SK-N-SH (cell line): ENCODE results near the gene USF3. TPM values are rescaled to one million over a fixed set of nuclear protein-coding genes. Genes with fewer than 3 reads are reported as not detected.

Experiments
- CTCF ChIA-PET: fragments of 300-600, 350-600 bp; formaldehyde crosslinking; extraction: SDS; loops from one replicate; lab custom pipeline; 2021; lab: Yijun Ruan, JAX
- POLR2A ChIA-PET: fragments of 350-600 bp; sonication (Branson Sonifier 250); formaldehyde crosslinking; extraction: SDS; loops from one replicate; lab custom pipeline; 2020; ENCODE audit warnings: antibody characterized with exemption, inconsistent platforms; lab: Yijun Ruan, JAX
- DNase-seq: peaks from one replicate; pipeline ENCODE4 v3.0.0; 2012
- H2AFZ ChIP-seq: fragments of 200-600 bp; sonication (generic); 2 replicates; pipeline ENCODE4 v1.8.1; 2016; ENCODE audit warnings: antibody characterized with exemption, mild to moderate bottlenecking, low read depth
- H3F3A ChIP-seq: fragments of 200-600 bp; sonication (generic); replicated peaks from 2 replicates; pipeline ENCODE3; 2016; ENCODE audit warnings: antibody characterized with exemption, mild to moderate bottlenecking; ENCODE audit not compliant: insufficient read depth
- H3K27ac ChIP-seq, 2 experiments: fragments of 200-500 bp in 1 of 2; fragments of 200-600 bp in 1 of 2; sonication (Bioruptor generic) in 1 of 2; sonication (generic), shearing (Covaris generic) in 1 of 2; 2 replicates each; pipeline versions ENCODE4 v1.5.1 to v1.6.1; 2014 to 2016; ENCODE audit warnings: low read depth in 2 of 2, inconsistent platforms in 1 of 2, low read length in 1 of 2, mild to moderate bottlenecking in 1 of 2, mixed read lengths in 1 of 2
- H3K27me3 ChIP-seq: fragments of 200-600 bp; sonication (generic), shearing (Covaris generic); 2 replicates; pipeline ENCODE4 v1.6.1; 2016; ENCODE audit warnings: mixed run types; ENCODE audit not compliant: insufficient read depth
- H3K36me3 ChIP-seq, 2 experiments: fragments of 200-500 bp in 1 of 2; fragments of 200-600 bp in 1 of 2; sonication (Bioruptor generic) in 1 of 2; sonication (generic) in 1 of 2; replicated peaks in 1 of 2; 2 replicates each; pipeline versions ENCODE3 to v1.5.1; 2014 to 2016; ENCODE audit warnings: low read length in 1 of 2, mild to moderate bottlenecking in 1 of 2; ENCODE audit not compliant: insufficient read depth in 2 of 2, control insufficient read depth in 1 of 2
- H3K4me1 ChIP-seq, 2 experiments: fragments of 200-500 bp in 1 of 2; fragments of 200-600 bp in 1 of 2; sonication (Bioruptor generic) in 1 of 2; sonication (generic), shearing (Covaris generic) in 1 of 2; 2 replicates each; pipeline versions ENCODE4 v1.5.1 to v1.6.1; 2014 to 2016; ENCODE audit warnings: low read depth in 1 of 2, low read length in 1 of 2, mixed run types in 1 of 2; ENCODE audit not compliant: insufficient read depth in 2 of 2, control insufficient read depth in 1 of 2
- H3K4me2 ChIP-seq: fragments of 200-600 bp; sonication (generic), shearing (Covaris generic); 2 replicates; pipeline ENCODE4 v1.6.1; 2017; ENCODE audit warnings: mixed run types
- H3K4me3 ChIP-seq, 2 experiments: fragments of 200-500 bp in 1 of 2; fragments of 200-600 bp in 1 of 2; sonication (Bioruptor generic) in 1 of 2; sonication (generic), shearing (Covaris generic) in 1 of 2; 2 replicates each; pipeline versions ENCODE4 v1.5.1 to v1.8.1; 2014 to 2016; ENCODE audit warnings: low read depth in 2 of 2, inconsistent platforms in 1 of 2, low read length in 1 of 2, mild to moderate bottlenecking in 1 of 2, mixed read lengths in 1 of 2, moderate library complexity in 1 of 2
- H3K79me2 ChIP-seq: fragments of 200-600 bp; sonication (generic); 2 replicates; pipeline ENCODE4 v1.8.1; 2017; ENCODE audit warnings: mild to moderate bottlenecking; ENCODE audit not compliant: insufficient read depth
- H3K9ac ChIP-seq: fragments of 200-600 bp; sonication (generic); 2 replicates; pipeline ENCODE4 v1.6.1; 2017; ENCODE audit warnings: mixed run types
- H3K9me2 ChIP-seq: fragments of 200-600 bp; sonication (generic); 2 replicates; pipeline ENCODE4 v1.6.1; 2017; ENCODE audit warnings: mixed run types
- H3K9me3 ChIP-seq: fragments of 200-600 bp; sonication (generic); 2 replicates; pipeline ENCODE4 v1.6.1; 2017; ENCODE audit warnings: mixed run types, mild to moderate bottlenecking, moderate library complexity
- H4K20me1 ChIP-seq: fragments of 200-600 bp; sonication (generic); 2 replicates; pipeline ENCODE4 v1.6.1; 2017; ENCODE audit warnings: mild to moderate bottlenecking, mixed run types; ENCODE audit not compliant: insufficient read depth
- FOSL2 ChIP-seq: IDR thresholded peaks from 2 replicates; pipeline ENCODE4 v1.4.0; 2012; ENCODE audit warnings: low read depth, mild to moderate bottlenecking, moderate library complexity, borderline replicate concordance
- FOXJ3 ChIP-seq: sonication (generic); formaldehyde crosslinking; IDR thresholded peaks from 2 replicates; pipeline ENCODE4 v1.5.1; 2020; ENCODE audit warnings: mild to moderate bottlenecking, missing genetic modification reagents
- GABPA ChIP-seq: IDR thresholded peaks from 2 replicates; pipeline ENCODE4 v1.4.0; 2012; ENCODE audit warnings: low read depth, mild to moderate bottlenecking
- MXI1 ChIP-seq: IDR thresholded peaks from 2 replicates; pipeline ENCODE4 v1.6.1; 2012; ENCODE audit warnings: mild to moderate bottlenecking, low read depth, low read length, improper control_type of control experiment
- NFIC ChIP-seq: IDR thresholded peaks from 2 replicates; pipeline ENCODE4 v1.4.0; 2012; ENCODE audit warnings: borderline replicate concordance
- NRF1 ChIP-seq: IDR thresholded peaks from 2 replicates; pipeline ENCODE4 v1.6.1; 2012; ENCODE audit warnings: low read depth, mild to moderate bottlenecking, low read length
- POLR2AphosphoS5 ChIP-seq: IDR thresholded peaks from 2 replicates; pipeline ENCODE4 v1.6.1; 2012; ENCODE audit warnings: low read depth, low read length
- RAD21 ChIP-seq: IDR thresholded peaks from 2 replicates; pipeline ENCODE4 v1.6.1; 2012; ENCODE audit warnings: mild to moderate bottlenecking, low read length
- RFX5 ChIP-seq: IDR thresholded peaks from 2 replicates; pipeline ENCODE4 v1.6.1; 2012; ENCODE audit warnings: mild to moderate bottlenecking, improper control_type of control experiment, low read length
- SIN3A ChIP-seq: IDR thresholded peaks from 2 replicates; pipeline ENCODE4 v1.6.1; 2012; ENCODE audit warnings: low read depth, mild to moderate bottlenecking, low read length, moderate library complexity, borderline replicate concordance
- SMC3 ChIP-seq: IDR thresholded peaks from 2 replicates; pipeline ENCODE4 v1.6.1; 2012; ENCODE audit warnings: low read depth, low read length, improper control_type of control experiment
- WGBS: methylation state at CpG from one replicate; pipeline ENCODE4 v1.1.6; 2017; ENCODE audit warnings: low lambda C conversion rate; 5-methylcytosine and 5-hydroxymethylcytosine counted together
- polyA plus RNA-seq, 3 experiments: library from polyadenylated mRNA; depleted of rRNA; stranded (reverse); fragments of >200 nt; gene quantifications; 2 replicates each; pipeline ENCODE4 v1.2.3, GENCODE V29; 2012
- TF ChIP-seq, protein P1 (sequence below): fragments of 150-350 bp; IDR thresholded peaks from 2 replicates; pipeline ENCODE4 v1.6.1; 2017; ENCODE audit warnings: antibody characterized with exemption, low read length, low read depth, borderline replicate concordance
- TF ChIP-seq, protein P2 (sequence below): fragments of 200-600 bp; sonication (generic); IDR thresholded peaks from 2 replicates; pipeline ENCODE4 v1.6.1; 2017; ENCODE audit warnings: antibody characterized with exemption, mild to moderate bottlenecking, moderate library complexity

Gene USF3
- polyA plus RNA-seq, 1 of the 3 experiments (the other 2 are of a cell fraction) = 3.1 TPM

GRCh38 chr3:113628316-113628715 lies 68.1 kb downstream of the USF3 start:
- Histone ChIP-seq H3K9me3 (no peaks in the 10 kb centered on the region), H3K36me3 (no peaks in the 10 kb centered on the region), H3K9ac (no peak overlapping the region), H3F3A (no peaks in the 10 kb centered on the region), H2AFZ (no peak overlapping the region), H3K27me3 (no peaks in the 10 kb centered on the region), H3K79me2 (no peaks in the 10 kb centered on the region), H3K4me1 (no peaks in the 10 kb centered on the region), H3K4me3 (no peak overlapping the region), H3K27ac (no peak overlapping the region), H4K20me1 (no peaks in the 10 kb centered on the region), H3K4me2 (no peak overlapping the region), H3K9me2 (no peaks in the 10 kb centered on the region)
- no peak for DNase-seq
- TF ChIP-seq, protein P1, sequence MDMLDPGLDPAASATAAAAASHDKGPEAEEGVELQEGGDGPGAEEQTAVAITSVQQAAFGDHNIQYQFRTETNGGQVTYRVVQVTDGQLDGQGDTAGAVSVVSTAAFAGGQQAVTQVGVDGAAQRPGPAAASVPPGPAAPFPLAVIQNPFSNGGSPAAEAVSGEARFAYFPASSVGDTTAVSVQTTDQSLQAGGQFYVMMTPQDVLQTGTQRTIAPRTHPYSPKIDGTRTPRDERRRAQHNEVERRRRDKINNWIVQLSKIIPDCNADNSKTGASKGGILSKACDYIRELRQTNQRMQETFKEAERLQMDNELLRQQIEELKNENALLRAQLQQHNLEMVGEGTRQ = no peak
- TF ChIP-seq POLR2AphosphoS5 (no peak), NFIC (no peak), GABPA (no peak), FOSL2 (no peak), NRF1 (no peak), SIN3A (no peak)
- WGBS = 68% methylated on average over 2 of the region's 2 CpGs
- CTCF ChIA-PET = interaction anchor here (0.7 to 2.2 kb wide), 11 partner anchors 11 to 649 kb away, joined by 3 to 16 read pairs (median 4); no protein-coding TSS in a partner anchor
- POLR2A ChIA-PET = no interaction called here

- no peaks in the 10 kb centered on the region for H3K9me3 ChIP-seq
- POLR2A ChIA-PET = no interaction called here
Observed at GRCh38 chr3:113626503-113627371, 69.7 kb downstream of the USF3 start.

More at GRCh38 chr3:113626503-113627371, 69.7 kb downstream of the USF3 start:
- TF ChIP-seq, protein P2, sequence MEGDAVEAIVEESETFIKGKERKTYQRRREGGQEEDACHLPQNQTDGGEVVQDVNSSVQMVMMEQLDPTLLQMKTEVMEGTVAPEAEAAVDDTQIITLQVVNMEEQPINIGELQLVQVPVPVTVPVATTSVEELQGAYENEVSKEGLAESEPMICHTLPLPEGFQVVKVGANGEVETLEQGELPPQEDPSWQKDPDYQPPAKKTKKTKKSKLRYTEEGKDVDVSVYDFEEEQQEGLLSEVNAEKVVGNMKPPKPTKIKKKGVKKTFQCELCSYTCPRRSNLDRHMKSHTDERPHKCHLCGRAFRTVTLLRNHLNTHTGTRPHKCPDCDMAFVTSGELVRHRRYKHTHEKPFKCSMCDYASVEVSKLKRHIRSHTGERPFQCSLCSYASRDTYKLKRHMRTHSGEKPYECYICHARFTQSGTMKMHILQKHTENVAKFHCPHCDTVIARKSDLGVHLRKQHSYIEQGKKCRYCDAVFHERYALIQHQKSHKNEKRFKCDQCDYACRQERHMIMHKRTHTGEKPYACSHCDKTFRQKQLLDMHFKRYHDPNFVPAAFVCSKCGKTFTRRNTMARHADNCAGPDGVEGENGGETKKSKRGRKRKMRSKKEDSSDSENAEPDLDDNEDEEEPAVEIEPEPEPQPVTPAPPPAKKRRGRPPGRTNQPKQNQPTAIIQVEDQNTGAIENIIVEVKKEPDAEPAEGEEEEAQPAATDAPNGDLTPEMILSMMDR = peak; percentile 77
- TF ChIP-seq RFX5 = no peak
- peak; percentile 64 for TF ChIP-seq SMC3
- TF ChIP-seq RAD21 = peak; percentile 89
- no peak for TF ChIP-seq FOXJ3 (CRISPR knock-in tag)
- TF ChIP-seq MXI1 = no peak
- TF ChIP-seq, all 33 proteins: peak for 3
- Histone ChIP-seq H3K9ac (no peak overlapping the region), H3K4me3 (no peak overlapping the region), H4K20me1 (no peaks in the 10 kb centered on the region), H3K4me2 (no peak overlapping the region), H3F3A (no peaks in the 10 kb centered on the region), H3K27me3 (no peaks in the 10 kb centered on the region), H3K27ac (no peak overlapping the region), H3K79me2 (no peaks in the 10 kb centered on the region), H3K9me2 (no peaks in the 10 kb centered on the region), H3K4me1 (no peaks in the 10 kb centered on the region), H3K36me3 (no peaks in the 10 kb centered on the region), H2AFZ (no peak overlapping the region; the same call in 1 of the 2 replicates)
- CTCF ChIA-PET = interaction anchor here (0.6 to 2.5 kb wide), 26 partner anchors 8 to 1045 kb away, joined by 3 to 18 read pairs (median 5); partner anchors contain the start of gene NAA50
- WGBS = 32% methylated on average over 10 of the region's 10 CpGs
- DNase-seq = peak; percentile 73
